Upper lobe of left lung (tissue), 6 donors: ENCODE data around the gene CFAP92. TPM values are rescaled to one million over a fixed set of nuclear protein-coding genes. Genes with fewer than 3 reads are reported as not detected.
A peak's percentile ranks its signal among the peaks of the same experiment; 100 is the strongest.

Source experiments
- ATAC-seq, 2 donors: fragments of 200-7000 bp; cut with Tn5 transposase; one replicate each; pipeline ENCODE4 v1.9.1; 2022; ENCODE audit warnings: mild to moderate bottlenecking in 2 of 2, moderate library complexity in 2 of 2; ENCODE audit not compliant: low FRiP score in 2 of 2
- DNase-seq, 2 donors: peaks; one replicate each; pipeline ENCODE4 v3.0.0-alpha.2; 2019 to 2020
- H3K27ac ChIP-seq, 4 donors: fragments of 200-600 bp; sonication (generic); one replicate each; pipeline ENCODE4 v1.5.1; 2016 to 2019
- H3K27me3 ChIP-seq, 4 donors: fragments of 200-600 bp; sonication (generic); one replicate each; pipeline ENCODE4 v1.5.1; 2017 to 2019
- H3K36me3 ChIP-seq, 4 donors: fragments of 200-600 bp; sonication (generic); one replicate each; pipeline ENCODE4 v1.5.1; 2016 to 2019
- H3K4me1 ChIP-seq, 4 donors: fragments of 200-600 bp; sonication (generic); one replicate each; pipeline ENCODE4 v1.5.1; 2018 to 2019
- H3K4me3 ChIP-seq, 4 donors: fragments of 200-600 bp; sonication (generic); one replicate each; pipeline ENCODE4 v1.5.1; 2017 to 2019; ENCODE audit warnings: mild to moderate bottlenecking in 2 of 4, moderate library complexity in 1 of 4
- H3K9me3 ChIP-seq, 4 donors: fragments of 200-600 bp; sonication (generic); one replicate each; pipeline ENCODE4 v1.5.1; 2018 to 2019
- EP300 ChIP-seq, 4 donors: sonication (generic); formaldehyde crosslinking; IDR thresholded peaks; one replicate each; pipeline ENCODE4 v1.5.1; 2017; ENCODE audit warnings: antibody characterized with exemption in 4 of 4, control low read depth in 2 of 4
- POLR2A ChIP-seq, 4 donors: fragments of 450-650 bp; IDR thresholded peaks; one replicate each; pipeline ENCODE4 v1.5.1; 2016 to 2017; ENCODE audit warnings: antibody characterized with exemption in 4 of 4, mild to moderate bottlenecking in 2 of 4
- POLR2AphosphoS5 ChIP-seq, 2 donors: sonication (generic); formaldehyde crosslinking; IDR thresholded peaks; one replicate each; pipeline ENCODE4 v1.5.1; 2017; ENCODE audit warnings: antibody characterized with exemption in 2 of 2
- WGBS, 2 donors: methylation state at CpG; one replicate each; pipeline ENCODE4 v1.1.5; 2017 to 2018; 5-methylcytosine and 5-hydroxymethylcytosine counted together
- total RNA-seq, 6 donors: library from RNA; depleted of rRNA in 4 of 6; stranded (reverse); fragments of >200 nt in 4 of 6; gene quantifications; one replicate each; pipeline versions ENCODE4 v1.1.0 to v1.2.1, GENCODE V29; 2016 to 2021
- TF ChIP-seq, protein P1 (sequence below), 6 experiments: fragments of 450-650 bp in 4 of 6; fragments of 200-600 bp in 2 of 6; sonication (generic) in 2 of 6; IDR thresholded peaks; one replicate each; pipeline ENCODE4 v1.5.1; 2016 to 2019; ENCODE audit warnings: antibody characterized with exemption in 6 of 6
- donor health status: DM: no; HTN: no; CAD: no; lungs with moderate emphysema.
- donor health status: DM: no; HTN: yes; CAD: no; lungs with severe emphysema.

The CFAP92 gene
- total RNA-seq, 6 donors from 2014 or later = 0.66 to 21.3 (median 5.0) TPM

DNA sequence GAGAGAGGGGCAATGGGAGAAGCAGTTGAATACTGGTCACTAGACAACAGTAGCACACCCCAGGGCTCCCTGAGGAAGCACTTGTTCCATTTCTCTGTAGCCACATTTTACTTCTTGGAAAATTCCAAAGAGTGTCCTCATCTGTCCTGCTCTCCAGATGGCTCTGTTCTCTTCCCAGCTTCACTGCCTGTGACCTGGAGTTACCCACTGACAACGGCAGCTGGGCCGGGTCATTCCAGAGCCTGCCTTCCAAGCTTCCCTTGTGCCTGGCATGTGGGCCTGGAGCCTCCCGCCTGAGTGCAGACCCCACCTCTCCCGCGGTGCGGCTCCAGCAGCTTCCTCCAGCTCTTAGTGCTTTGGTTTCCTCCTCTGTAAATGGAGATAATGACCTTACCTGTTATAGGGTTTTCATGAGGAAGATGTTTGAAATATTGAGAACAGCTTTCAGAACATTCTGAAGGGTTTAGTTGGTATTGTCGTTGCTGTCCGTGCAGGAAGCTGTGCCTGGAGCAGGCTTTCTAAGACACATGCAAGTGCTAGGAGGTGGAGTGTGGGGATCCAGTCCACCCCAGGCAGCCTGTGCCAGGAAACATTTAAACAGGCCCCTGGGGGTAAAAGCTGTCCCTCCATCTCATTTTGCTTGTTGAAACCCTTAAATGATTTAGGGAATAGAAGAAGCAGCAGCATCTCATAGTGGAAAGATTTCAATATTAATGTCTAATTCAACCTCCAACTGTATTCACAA lies 32.0 kb upstream of the CFAP92 start:
- Histone ChIP-seq H3K27me3 (no peaks in the 10 kb centered on the region), H3K9me3 (no peaks in the 10 kb centered on the region), H3K4me1 (peaks cover 24 to 54% (median 41%) of the 10 kb centered on the region in 4 donors), H3K27ac (peak overlapping the region; percentile 63 to 87 (median 77)), H3K4me3 (no peak overlapping the region), H3K36me3 (no peaks in the 10 kb centered on the region)
- peak in 1 of 2 donors; percentile 62 for DNase-seq
- peak; percentile 5 to 32 for ATAC-seq
- 33 to 61% methylated on average over 8 of the region's 8 CpGs for WGBS, 2 donors
- peak in 1 of 4 donors; percentile 53 for TF ChIP-seq EP300 (IDR thresholded peaks at IDR 0.05)
- TF ChIP-seq POLR2AphosphoS5 (IDR thresholded peaks at IDR 0.05) = peak in 1 of 2 donors; percentile 74
- TF ChIP-seq, protein P1, sequence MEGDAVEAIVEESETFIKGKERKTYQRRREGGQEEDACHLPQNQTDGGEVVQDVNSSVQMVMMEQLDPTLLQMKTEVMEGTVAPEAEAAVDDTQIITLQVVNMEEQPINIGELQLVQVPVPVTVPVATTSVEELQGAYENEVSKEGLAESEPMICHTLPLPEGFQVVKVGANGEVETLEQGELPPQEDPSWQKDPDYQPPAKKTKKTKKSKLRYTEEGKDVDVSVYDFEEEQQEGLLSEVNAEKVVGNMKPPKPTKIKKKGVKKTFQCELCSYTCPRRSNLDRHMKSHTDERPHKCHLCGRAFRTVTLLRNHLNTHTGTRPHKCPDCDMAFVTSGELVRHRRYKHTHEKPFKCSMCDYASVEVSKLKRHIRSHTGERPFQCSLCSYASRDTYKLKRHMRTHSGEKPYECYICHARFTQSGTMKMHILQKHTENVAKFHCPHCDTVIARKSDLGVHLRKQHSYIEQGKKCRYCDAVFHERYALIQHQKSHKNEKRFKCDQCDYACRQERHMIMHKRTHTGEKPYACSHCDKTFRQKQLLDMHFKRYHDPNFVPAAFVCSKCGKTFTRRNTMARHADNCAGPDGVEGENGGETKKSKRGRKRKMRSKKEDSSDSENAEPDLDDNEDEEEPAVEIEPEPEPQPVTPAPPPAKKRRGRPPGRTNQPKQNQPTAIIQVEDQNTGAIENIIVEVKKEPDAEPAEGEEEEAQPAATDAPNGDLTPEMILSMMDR (IDR thresholded peaks at IDR 0.05) = no peak
- no peak for TF ChIP-seq POLR2A (IDR thresholded peaks at IDR 0.05)

GRCh38 chr3:129025108-129025507 lies 31.2 kb upstream of the CFAP92 start:
- peak overlapping the region; percentile 63 to 87 (median 77) for H3K27ac ChIP-seq
- H3K27me3 ChIP-seq = no peaks in the 10 kb centered on the region
- no peak overlapping the region for H3K4me3 ChIP-seq
- no peak for TF ChIP-seq EP300 (IDR thresholded peaks at IDR 0.05)
- no peak for TF ChIP-seq POLR2A (IDR thresholded peaks at IDR 0.05)
- TF ChIP-seq, protein P1 (IDR thresholded peaks at IDR 0.05) = no peak
- no peaks in the 10 kb centered on the region for H3K36me3 ChIP-seq
- DNase-seq (no peak), ATAC-seq (no peak)
- peaks cover 27 to 59% (median 44%) of the 10 kb centered on the region in 4 donors for H3K4me1 ChIP-seq
- H3K9me3 ChIP-seq = no peaks in the 10 kb centered on the region
- 79 to 87% methylated on average over 15 of the region's 15 CpGs for WGBS, 2 donors

- DNase-seq (no peak), ATAC-seq (no peak)
- Histone ChIP-seq H3K4me3 (no peak overlapping the region), H3K27me3 (no peaks in the 10 kb centered on the region), H3K36me3 (no peaks in the 10 kb centered on the region), H3K27ac (peak overlapping the region in 3 of 4 donors; percentile 68 to 87 (median 70)), H3K9me3 (no peaks in the 10 kb centered on the region), H3K4me1 (peaks cover 27 to 59% (median 47%) of the 10 kb centered on the region in 4 donors)
- no peak for TF ChIP-seq EP300 (IDR thresholded peaks at IDR 0.05)
- TF ChIP-seq POLR2A (IDR thresholded peaks at IDR 0.05) = no peak
- TF ChIP-seq POLR2AphosphoS5 (IDR thresholded peaks at IDR 0.05) = no peak
- TF ChIP-seq, protein P1 (IDR thresholded peaks at IDR 0.05) = peak in 1 of 6 experiments; percentile 16
- 58 to 87% methylated on average over 2 of the region's 2 CpGs for WGBS, 2 donors
These were observed 30.0 kb upstream of the CFAP92 start for GRCh38 chr3:129023909-129024308.

GRCh38 chr3:129023008-129023358 lies 29.1 kb upstream of the CFAP92 start:
- WGBS, 2 donors = 76 to 95% methylated on average over 1 of the region's 1 CpG
- DNase-seq = no peak
- H3K4me1 ChIP-seq = peaks cover 34 to 67% (median 56%) of the 10 kb centered on the region in 4 donors
- H3K27ac ChIP-seq = peak overlapping the region; percentile 70 to 80 (median 74)
- no peak overlapping the region for H3K4me3 ChIP-seq
- H3K27me3 ChIP-seq = no peaks in the 10 kb centered on the region
- TF ChIP-seq, protein P1 (IDR thresholded peaks at IDR 0.05) = no peak
- TF ChIP-seq POLR2A (IDR thresholded peaks at IDR 0.05) (no peak), POLR2AphosphoS5 (IDR thresholded peaks at IDR 0.05) (no peak), EP300 (IDR thresholded peaks at IDR 0.05) (no peak)
- ATAC-seq = no peak
- H3K9me3 ChIP-seq = no peaks in the 10 kb centered on the region
- H3K36me3 ChIP-seq = no peaks in the 10 kb centered on the region
